Rectal smooth muscle tissue (tissue), 1 donor: ENCODE measurements around the gene ERGIC3.

Experiments
- H3K27ac ChIP-seq: one replicate; pipeline ENCODE4 v1.7.0; 2013; ENCODE audit warnings: low read depth, low read length, inconsistent platforms
- H3K27me3 ChIP-seq: one replicate; pipeline ENCODE4 v1.7.0; 2013; ENCODE audit warnings: low read length; ENCODE audit not compliant: control insufficient read depth, insufficient read depth
- H3K36me3 ChIP-seq: one replicate; pipeline ENCODE4 v1.7.0; 2013; ENCODE audit warnings: low read length; ENCODE audit not compliant: control insufficient read depth, insufficient read depth
- H3K4me1 ChIP-seq: one replicate; pipeline ENCODE4 v1.7.0; 2013; ENCODE audit warnings: low read length; ENCODE audit not compliant: control insufficient read depth, insufficient read depth
- H3K4me3 ChIP-seq: one replicate; pipeline ENCODE4 v1.7.0; 2013; ENCODE audit warnings: low read length
- H3K9ac ChIP-seq: one replicate; pipeline ENCODE4 v1.7.0; 2013; ENCODE audit warnings: low read length

Gene ERGIC3

GRCh38 chr20:35572838-35573237 lies 31.0 kb downstream of the ERGIC3 start:
- Histone ChIP-seq H3K4me1 (no peaks in the 10 kb centered on the region), H3K9ac (no peak overlapping the region), H3K4me3 (no peak overlapping the region), H3K36me3 (no peaks in the 10 kb centered on the region), H3K27me3 (no peaks in the 10 kb centered on the region), H3K27ac (no peak overlapping the region)

GRCh38 chr20:35575958-35576357 lies 34.1 kb downstream of the ERGIC3 start:
- Histone ChIP-seq H3K36me3 (no peaks in the 10 kb centered on the region), H3K9ac (no peak overlapping the region), H3K27ac (no peak overlapping the region), H3K4me3 (no peak overlapping the region), H3K4me1 (no peaks in the 10 kb centered on the region), H3K27me3 (no peaks in the 10 kb centered on the region)

GRCh38 chr20:35576816-35577215 lies 34.9 kb downstream of the ERGIC3 start:
- no peak overlapping the region for H3K4me3 ChIP-seq
- H3K27me3 ChIP-seq: no peaks in the 10 kb centered on the region
- H3K4me1 ChIP-seq: no peaks in the 10 kb centered on the region
- no peak overlapping the region for H3K27ac ChIP-seq
- no peak overlapping the region for H3K9ac ChIP-seq
- no peaks in the 10 kb centered on the region for H3K36me3 ChIP-seq

GRCh38 chr20:35578469-35578868 lies 36.6 kb downstream of the ERGIC3 start:
- H3K4me1 ChIP-seq: no peaks in the 10 kb centered on the region
- no peak overlapping the region for H3K27ac ChIP-seq
- no peak overlapping the region for H3K9ac ChIP-seq
- H3K4me3 ChIP-seq: no peak overlapping the region
- H3K36me3 ChIP-seq: no peaks in the 10 kb centered on the region
- no peaks in the 10 kb centered on the region for H3K27me3 ChIP-seq

GRCh38 chr20:35579196-35579595 lies 37.3 kb downstream of the ERGIC3 start:
- H3K9ac ChIP-seq: no peak overlapping the region
- H3K36me3 ChIP-seq: no peaks in the 10 kb centered on the region
- H3K27me3 ChIP-seq: no peaks in the 10 kb centered on the region
- no peak overlapping the region for H3K4me3 ChIP-seq
- no peak overlapping the region for H3K27ac ChIP-seq
- H3K4me1 ChIP-seq: no peaks in the 10 kb centered on the region

- Histone ChIP-seq H3K27ac (no peak overlapping the region), H3K4me3 (no peak overlapping the region), H3K36me3 (no peaks in the 10 kb centered on the region), H3K9ac (no peak overlapping the region), H3K4me1 (no peaks in the 10 kb centered on the region), H3K27me3 (no peaks in the 10 kb centered on the region)
Measured at GRCh38 chr20:35582131-35582530, 40.3 kb downstream of the ERGIC3 start.

GRCh38 chr20:35582741-35583404 lies 41.0 kb downstream of the ERGIC3 start:
- Histone ChIP-seq H3K36me3 (no peaks in the 10 kb centered on the region), H3K4me3 (no peak overlapping the region), H3K27me3 (no peaks in the 10 kb centered on the region), H3K4me1 (no peaks in the 10 kb centered on the region), H3K9ac (no peak overlapping the region), H3K27ac (no peak overlapping the region)

GRCh38 chr20:35583636-35584560 lies 42.0 kb downstream of the ERGIC3 start:
- no peak overlapping the region for H3K27ac ChIP-seq
- no peaks in the 10 kb centered on the region for H3K4me1 ChIP-seq
- no peak overlapping the region for H3K4me3 ChIP-seq
- H3K9ac ChIP-seq: no peak overlapping the region
- H3K36me3 ChIP-seq: no peaks in the 10 kb centered on the region
- no peaks in the 10 kb centered on the region for H3K27me3 ChIP-seq

GRCh38 chr20:35586751-35587425 lies 45.0 kb downstream of the ERGIC3 start:
- H3K27me3 ChIP-seq: no peaks in the 10 kb centered on the region
- H3K4me1 ChIP-seq: no peaks in the 10 kb centered on the region
- no peak overlapping the region for H3K4me3 ChIP-seq
- H3K9ac ChIP-seq: no peak overlapping the region
- H3K27ac ChIP-seq: no peak overlapping the region
- H3K36me3 ChIP-seq: no peaks in the 10 kb centered on the region

GRCh38 chr20:35587436-35587835 lies 45.6 kb downstream of the ERGIC3 start:
- Histone ChIP-seq H3K9ac (no peak overlapping the region), H3K27ac (no peak overlapping the region), H3K36me3 (no peaks in the 10 kb centered on the region), H3K4me3 (no peak overlapping the region), H3K27me3 (no peaks in the 10 kb centered on the region), H3K4me1 (no peaks in the 10 kb centered on the region)

- Histone ChIP-seq H3K4me3 (no peak overlapping the region), H3K27ac (no peak overlapping the region), H3K9ac (no peak overlapping the region), H3K36me3 (no peaks in the 10 kb centered on the region), H3K27me3 (no peaks in the 10 kb centered on the region), H3K4me1 (no peaks in the 10 kb centered on the region)
Measured at GRCh38 chr20:35588397-35588796, 46.5 kb downstream of the ERGIC3 start.

- H3K9ac ChIP-seq: no peak overlapping the region
- H3K36me3 ChIP-seq: no peaks in the 10 kb centered on the region
- H3K27ac ChIP-seq: no peak overlapping the region
- H3K4me3 ChIP-seq: no peak overlapping the region
- no peaks in the 10 kb centered on the region for H3K27me3 ChIP-seq
- no peaks in the 10 kb centered on the region for H3K4me1 ChIP-seq
Measured at GRCh38 chr20:35592339-35592974, 50.6 kb downstream of the ERGIC3 start.
